GM18502 (cell line): Measurements from ENCODE around the gene TIAM1.
A peak's percentile ranks its signal among the peaks of the same experiment; 100 is the strongest.

Source experiments
- ATAC-seq: cut with Tn5 transposase; IDR thresholded peaks from one replicate; pipeline ENCODE4 v1.9.1; 2021; ENCODE audit warnings: mild to moderate bottlenecking; ENCODE audit not compliant: unreplicated experiment, poor library complexity

Gene TIAM1

DNA sequence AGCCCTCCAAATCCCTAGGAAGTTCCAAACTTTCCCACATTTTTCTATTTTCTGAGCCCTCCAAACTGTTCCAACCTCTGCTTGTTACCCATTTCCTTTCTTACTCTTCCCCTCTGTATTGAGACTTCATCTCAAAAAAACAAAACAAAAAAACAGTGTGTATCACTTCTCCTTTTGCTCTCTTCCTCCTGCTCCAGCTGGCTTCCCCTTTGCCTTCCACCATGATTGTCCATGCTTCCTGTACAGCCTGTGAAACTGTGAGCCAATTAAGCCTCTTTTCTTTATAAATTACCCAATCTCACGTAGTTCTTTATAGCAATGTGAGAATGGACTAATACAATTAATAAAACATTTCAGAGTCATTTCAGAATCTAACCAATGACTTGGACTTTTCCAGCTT is 236.2 kb downstream of the TIAM1 start:
- peak; percentile 75 for ATAC-seq

DNA sequence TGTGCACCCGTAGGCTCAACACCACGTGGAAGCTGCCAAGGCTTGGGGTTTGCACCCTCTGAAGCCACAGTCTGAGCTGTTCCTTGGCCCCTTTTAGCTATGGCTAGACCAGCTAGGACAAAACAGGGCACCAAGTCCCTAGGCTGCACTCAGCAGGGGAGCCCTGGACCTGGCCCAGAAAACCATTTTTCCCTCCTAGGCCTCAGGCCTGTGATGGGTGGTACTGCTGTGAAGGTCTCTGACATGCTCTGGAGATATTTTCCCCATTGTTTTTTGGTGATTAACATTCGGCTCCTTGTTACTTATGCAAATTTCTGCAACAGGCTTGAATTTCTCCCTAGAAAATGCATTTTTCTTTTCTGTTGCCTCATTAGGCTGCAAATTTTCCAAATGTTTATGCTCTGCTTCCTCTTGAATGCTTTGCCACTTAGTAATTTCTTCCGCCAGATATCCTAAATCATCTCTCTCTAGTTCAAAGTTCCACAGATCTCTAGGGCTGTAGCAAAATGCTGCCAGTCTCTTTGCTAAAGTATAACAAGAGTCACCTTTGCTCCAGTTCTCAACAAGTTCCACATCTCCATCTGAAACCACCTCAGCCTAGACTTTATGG is 236.8 kb downstream of the TIAM1 start:
- ATAC-seq = peak; percentile 17

DNA sequence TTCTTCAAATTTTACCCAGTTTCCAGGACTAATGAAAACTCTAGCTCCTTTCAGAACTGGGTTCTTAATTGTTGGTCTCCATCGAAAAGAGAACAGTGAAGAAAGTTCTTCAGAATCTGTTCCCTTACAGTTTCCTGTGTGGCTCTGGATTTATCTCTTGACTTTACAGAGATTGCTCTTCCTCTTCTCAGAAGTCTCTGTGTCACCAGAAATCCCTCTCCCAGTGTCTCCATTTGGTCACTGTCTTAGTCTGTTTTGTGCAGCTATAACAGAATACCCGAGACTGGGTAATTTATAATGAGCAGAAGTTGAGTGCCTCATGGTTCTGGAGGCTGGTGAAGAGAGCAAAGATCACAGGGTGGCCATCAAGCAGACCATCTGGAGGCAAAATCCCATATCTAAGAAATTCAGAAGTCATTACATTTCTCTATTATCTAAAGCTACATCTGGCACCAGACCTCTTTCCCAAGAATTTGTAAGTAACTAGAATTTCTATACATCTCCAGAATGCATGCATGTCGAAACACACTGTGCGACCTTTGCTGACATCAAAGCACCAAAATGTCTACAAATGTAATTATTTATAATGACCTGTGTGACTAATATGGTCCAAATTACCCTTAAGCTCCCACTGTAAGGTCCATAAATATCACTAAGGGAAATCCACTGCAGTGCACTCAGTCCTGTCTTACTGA is 240.3 kb downstream of the TIAM1 start:
- no peak for ATAC-seq

DNA sequence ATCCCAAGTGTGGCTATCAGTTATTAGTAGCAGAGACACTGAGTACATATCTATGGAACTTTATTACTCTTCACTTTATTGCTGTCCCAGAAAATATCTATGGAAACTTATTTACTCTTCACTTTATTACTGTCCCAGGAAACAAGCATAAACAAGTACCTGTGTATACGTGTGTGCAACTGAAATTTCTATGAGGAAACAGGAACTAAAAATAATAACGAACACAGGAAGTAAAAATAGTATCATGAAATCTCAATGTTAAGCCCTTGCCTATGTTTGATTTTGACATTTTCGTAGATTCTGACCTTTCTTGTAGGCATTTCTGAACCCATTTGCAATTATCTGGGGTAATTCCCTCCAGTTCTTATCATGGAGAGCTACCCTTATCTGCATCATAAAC is 240.9 kb downstream of the TIAM1 start:
- no peak for ATAC-seq

DNA sequence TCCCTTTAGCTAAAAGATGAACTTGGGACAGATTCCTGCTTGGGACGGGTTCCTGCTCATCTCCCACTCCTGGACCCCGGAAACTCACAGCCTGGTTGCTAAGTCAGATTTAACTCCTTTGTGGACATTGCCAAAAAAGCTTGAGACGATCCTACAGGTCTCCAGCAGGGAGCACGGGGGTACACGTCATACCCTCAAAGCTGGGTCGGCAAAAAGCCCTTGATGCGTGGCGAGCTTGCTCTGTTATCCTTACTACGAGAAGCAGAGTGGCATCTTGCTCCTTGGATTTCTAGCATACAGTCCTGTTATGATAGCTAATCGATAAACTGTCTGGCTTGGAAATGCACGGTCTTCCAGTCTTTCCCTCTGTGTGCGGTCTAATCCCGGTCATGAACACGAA is 244.9 kb downstream of the TIAM1 start:
- ATAC-seq = no peak

DNA sequence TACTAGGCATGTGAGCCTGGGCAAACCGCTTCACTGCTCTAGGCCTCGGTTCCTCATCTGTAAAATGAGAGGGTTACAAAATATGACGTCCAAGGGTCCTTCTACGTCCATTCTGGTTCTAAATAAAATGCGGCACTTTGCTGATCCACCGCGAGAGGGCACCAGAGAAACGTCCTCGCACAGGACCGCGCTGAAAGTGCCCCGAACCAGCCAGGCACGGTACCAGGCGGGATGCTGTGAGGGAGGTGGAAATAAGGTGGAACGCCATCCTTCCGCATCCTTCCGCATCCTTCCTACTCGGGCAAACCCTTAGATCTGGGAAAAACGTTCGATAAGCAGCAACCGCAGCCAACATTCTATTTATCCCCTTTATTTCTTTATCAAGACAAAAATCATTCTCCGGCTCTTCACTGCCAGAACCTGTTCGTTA is 245.5 kb downstream of the TIAM1 start:
- ATAC-seq = peak; percentile 75

DNA sequence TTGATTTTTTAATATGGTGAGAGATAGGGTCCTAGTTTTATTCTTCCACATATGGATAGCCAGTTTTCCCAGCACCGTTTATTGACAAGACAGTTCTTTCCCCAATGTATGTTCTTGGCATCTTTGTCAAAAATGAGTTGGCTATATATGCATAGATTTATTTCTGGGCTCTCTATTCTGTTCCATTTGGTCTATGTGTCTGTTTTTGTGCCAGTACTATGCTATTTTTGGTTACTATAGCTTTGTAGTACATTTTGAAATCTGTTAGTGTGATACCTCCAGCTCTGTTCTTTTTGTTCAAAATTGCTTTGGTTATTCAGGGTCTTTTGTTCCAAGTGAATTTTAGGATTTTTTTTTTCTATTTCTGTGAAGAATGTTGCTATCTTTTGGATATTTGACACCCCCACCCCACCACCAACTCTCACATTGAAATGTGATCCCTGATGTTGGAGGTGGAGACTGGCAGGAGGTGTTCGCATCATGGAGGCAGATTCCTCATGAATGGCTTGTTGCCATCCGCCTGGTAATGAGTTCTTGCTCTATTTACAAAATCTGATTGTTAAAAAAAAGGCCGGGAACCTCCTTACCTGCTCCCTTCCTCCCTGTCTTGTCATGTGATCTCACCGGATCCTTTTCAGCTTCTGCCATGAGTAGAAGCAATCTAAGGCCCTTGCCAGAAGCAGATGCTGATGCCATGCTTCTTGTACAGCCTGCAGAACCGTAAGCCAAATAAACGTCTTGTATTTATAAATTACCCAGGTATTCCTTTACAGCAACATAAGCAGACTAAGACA is 251.0 kb downstream of the TIAM1 start:
- no peak for ATAC-seq

DNA sequence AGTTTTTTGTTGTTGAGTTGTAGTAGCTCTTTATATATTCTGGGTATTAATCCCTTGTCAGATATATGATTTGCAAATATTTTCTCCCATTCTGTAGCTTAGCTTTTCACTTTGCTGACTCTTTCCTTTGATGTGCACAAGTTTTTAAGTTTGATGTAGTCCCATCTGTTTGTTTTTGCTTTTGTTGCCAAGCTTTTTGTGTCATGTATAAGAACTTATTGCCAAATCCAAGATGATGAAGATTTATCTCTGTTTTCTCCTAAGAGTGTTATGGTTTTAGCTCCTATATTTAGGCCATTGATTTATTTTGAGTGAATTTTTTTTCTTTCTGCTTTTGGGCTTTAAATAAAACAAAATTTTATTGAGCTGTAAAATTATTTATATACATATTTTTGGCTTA is 253.7 kb downstream of the TIAM1 start:
- no peak for ATAC-seq

DNA sequence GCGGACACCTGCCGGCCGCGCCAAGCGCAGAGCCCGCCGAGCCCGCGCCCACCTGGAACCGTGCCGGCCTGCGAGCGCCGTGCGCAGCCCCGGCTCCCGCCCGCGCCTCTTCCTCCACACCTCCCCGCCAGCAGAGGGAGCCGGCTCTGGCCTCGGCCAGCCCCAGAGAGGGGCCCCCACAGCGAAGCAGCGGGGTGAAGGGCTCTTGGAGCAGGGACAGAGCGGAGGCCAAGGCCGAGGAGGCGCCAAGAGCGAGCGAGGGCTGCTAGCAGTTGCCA is 255.6 kb downstream of the TIAM1 start:
- no peak for ATAC-seq

DNA sequence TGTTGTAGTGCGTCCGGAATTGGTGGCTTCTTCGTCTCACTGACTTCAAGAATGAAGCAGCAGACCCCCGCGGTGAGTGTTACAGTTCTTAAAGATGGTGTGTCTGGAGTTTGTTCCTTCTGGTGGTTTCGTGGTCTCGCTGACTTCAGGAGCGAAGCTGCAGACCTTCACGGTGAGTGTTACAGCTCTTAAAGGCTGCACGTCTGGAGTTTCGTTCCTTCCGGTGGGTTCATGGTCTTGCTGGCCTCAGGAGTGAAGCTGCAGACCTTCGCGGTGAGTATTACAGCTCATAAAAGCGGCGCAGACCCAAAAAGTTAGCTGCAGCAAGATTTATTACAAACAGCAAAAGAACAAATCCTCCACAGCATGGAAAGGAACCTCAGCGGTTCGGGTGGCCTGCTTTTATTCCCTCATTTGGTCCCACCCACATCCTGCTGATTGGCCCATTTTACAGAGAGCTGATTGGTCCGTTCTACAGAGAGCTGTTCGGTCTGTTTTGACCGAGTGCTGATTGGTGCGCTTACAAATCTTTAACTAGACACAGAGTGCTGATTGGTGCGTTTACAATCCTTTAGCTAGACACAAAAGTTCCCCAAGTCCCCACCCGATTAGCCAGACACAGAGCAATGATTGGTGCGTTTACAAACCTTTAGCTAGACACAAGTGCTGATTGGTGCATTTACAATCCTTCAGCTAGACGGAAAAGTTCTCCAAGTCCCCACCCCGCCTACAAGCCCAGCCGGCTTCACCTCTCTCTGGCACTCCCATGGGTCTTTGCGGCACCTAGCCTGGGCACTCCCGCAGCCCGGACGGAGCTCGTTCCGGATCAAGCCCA is 256.2 kb downstream of the TIAM1 start:
- no peak for ATAC-seq

DNA sequence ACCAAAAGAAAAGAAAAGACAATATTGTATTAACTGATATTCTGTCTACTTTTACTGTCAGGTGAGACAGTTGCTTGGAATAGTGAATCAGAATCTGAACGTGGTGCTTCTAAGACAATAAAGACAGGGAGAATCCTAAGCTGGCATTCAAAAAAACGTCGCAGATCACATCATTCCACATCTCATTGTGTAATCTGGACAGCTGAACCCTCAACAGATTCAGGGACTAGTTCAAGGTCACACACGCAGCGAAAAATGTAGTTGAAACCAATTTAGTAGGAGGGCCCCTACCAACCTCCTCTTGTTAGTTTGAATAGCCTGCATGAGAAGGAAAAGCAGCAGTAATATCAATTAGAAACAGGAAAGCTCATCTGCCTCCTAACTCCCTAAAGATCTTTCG is 259.4 kb downstream of the TIAM1 start:
- ATAC-seq = no peak

DNA sequence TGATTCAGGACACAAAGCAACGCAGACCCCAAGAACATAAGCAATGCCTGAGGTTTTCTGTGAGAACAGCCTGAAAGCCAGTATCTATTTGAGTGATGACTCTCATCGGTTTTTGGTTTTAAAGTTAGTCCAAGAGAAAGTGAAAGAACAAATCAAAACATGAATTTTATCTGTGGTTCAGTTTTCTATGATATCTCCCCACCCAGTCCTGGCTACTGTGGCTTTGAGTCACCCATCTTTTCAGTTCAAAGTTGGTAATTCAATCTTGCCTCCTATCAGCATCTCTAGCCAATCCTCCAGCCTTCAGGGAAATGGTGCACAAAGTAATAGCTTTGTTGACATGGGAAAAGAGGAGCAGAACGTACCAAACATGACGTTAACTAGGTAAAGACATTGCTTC is 265.3 kb downstream of the TIAM1 start:
- peak; percentile 89 for ATAC-seq

DNA sequence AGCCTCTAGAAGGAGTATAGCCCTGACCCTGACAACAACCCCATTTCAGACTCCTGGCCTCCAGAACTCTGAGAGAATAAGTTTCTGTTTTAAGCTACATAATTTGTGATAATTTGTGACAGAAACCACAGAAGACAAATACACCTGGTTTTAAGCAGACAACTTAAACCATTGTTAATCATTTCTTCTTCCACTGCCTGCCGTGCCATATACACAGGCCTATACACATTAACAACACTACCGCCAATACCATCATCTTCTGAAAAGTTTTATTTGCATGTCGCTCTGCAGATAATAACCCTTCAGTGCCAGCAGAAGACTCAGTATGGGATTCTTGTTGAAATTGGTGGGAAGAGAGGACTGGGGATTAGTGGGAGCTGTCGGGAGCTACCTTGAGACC is 265.8 kb downstream of the TIAM1 start:
- ATAC-seq = no peak

DNA sequence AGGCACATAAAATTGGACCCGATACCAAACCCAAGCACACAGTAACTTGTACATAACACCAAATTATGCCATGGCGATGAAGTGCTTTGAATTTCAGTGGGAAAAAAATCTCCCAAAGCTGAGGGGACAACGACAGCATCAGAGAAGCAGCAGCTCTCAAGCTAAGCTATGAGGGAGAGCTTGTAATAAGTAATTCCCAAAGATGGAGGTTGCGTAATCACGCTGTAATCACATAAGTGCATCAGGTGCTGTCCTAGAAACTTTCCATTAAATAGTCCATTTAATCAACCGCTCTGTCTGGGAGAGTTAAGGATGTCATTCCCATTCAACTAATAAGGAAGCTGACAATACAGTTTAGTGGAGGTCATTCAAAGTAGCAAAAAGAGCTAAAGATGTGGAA is 268.2 kb downstream of the TIAM1 start:
- no peak for ATAC-seq

DNA sequence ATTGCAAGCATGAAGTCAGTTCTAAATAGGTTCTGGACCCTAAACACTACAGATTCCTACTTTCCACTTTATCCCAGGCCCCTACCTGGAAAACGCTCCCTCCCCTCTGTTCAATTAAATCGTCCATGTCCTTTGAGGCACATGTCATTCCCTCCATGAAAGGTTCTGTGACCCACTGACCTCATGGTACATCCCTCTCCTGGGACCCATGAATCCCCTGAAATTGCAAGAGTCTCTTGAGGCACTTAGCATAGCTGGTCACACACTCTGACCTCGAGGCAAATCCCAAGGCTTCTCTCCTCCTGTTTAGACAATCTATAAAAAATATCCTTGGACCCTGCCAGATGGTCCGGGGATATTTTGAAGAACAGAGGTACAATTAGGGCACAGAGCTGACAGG is 271.5 kb downstream of the TIAM1 start:
- ATAC-seq = no peak
